Measurements from ENCODE around the gene NAPSA.

Gene NAPSA

DNA sequence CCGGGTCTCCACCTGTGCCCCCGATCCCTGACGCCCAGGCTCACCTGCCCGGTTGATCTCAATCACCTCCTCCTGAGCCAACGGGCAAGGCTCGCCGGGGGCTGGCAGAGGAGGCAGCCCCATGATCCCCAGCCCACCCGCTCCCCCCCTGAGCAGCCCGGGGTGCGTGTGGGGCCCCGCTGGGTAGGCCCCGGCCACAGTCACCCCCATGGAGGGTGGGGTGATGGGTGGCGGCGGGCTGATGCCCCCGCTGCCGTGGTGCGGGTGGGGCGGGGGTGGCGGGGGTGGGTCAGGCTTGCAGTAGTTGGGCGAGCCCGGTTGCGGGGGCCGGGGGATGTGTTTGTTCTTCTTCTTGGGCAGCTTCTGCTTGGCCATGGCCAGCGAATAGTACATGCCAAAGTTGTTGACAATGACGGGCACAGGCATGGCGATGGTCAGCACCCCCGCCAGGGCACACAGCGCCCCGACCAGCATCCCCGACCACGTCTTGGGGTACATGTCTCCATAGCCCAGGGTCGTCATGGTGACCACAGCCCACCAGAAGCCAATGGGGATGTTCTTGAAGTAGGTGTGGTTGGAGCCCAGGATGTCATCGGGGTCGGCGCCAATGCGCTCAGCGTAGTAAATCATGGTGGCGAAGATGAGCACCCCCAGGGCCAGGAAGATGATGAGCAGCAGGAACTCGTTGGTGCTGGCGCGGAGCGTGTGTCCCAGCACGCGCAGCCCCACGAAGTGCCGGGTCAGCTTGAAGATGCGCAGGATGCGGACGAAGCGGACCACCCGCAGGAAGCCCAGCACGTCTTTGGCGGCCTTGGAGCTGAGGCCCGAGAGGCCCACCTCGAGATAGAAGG, 42.3 kb downstream of the NAPSA start:
- TF ChIP-seq, protein P1, sequence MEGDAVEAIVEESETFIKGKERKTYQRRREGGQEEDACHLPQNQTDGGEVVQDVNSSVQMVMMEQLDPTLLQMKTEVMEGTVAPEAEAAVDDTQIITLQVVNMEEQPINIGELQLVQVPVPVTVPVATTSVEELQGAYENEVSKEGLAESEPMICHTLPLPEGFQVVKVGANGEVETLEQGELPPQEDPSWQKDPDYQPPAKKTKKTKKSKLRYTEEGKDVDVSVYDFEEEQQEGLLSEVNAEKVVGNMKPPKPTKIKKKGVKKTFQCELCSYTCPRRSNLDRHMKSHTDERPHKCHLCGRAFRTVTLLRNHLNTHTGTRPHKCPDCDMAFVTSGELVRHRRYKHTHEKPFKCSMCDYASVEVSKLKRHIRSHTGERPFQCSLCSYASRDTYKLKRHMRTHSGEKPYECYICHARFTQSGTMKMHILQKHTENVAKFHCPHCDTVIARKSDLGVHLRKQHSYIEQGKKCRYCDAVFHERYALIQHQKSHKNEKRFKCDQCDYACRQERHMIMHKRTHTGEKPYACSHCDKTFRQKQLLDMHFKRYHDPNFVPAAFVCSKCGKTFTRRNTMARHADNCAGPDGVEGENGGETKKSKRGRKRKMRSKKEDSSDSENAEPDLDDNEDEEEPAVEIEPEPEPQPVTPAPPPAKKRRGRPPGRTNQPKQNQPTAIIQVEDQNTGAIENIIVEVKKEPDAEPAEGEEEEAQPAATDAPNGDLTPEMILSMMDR (IDR thresholded peaks at IDR 0.05; ENCODE audit: extremely low read depth, missing control alignments) = no peak
- peak; percentile 7 for DNase-seq (ENCODE audit: low spot score)

DNA sequence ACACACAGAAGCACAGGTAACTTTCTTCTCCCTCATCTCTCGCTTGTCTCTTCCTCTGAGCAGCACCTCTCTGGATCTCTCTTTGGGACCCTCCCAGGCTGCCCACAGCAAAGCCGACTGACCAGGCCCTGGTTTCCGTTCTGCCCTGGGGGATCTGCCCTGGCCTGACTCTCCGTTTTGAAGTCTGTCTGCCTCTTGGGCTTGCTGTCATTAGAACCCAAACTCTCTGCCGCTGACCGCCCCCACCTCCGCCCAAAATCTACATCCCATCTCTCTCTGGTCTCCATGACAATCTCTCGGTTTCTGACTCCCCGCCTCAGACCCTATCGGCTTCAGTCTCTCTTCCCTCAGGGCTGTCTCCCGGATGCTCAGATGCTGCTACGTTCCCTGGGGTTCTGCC, 43.2 kb downstream of the NAPSA start:
- DNase-seq (ENCODE audit: low spot score) = peak; percentile 12

DNA sequence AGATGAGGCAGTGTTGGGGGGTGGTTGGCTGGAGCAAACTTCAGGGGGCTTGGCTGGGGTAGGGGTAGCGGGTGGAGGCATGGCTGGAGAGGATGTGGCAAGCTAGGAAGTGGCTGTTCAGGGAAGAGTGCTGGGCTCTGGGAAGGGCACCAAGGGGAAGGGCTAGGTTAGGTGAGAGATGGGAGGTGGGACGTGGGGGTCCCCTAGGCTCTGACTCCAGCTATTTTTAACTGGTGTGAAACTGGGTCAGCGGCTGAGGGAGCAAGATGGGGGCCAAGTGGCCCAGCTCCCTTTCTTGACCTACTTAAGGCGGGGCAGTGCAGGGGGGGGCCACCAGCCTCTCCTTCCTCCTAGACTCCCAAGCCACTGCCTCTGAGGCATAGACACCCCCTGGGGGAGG, 43.6 kb downstream of the NAPSA start:
- no peak for DNase-seq (ENCODE audit: low spot score)
- TF ChIP-seq, protein P1 (IDR thresholded peaks at IDR 0.05; ENCODE audit: extremely low read depth, missing control alignments) = no peak

More for the DNA sequence above, 43.2 kb downstream of the NAPSA start:
- TF ChIP-seq, protein P1 (IDR thresholded peaks at IDR 0.05; ENCODE audit: extremely low read depth, missing control alignments) = no peak

DNA sequence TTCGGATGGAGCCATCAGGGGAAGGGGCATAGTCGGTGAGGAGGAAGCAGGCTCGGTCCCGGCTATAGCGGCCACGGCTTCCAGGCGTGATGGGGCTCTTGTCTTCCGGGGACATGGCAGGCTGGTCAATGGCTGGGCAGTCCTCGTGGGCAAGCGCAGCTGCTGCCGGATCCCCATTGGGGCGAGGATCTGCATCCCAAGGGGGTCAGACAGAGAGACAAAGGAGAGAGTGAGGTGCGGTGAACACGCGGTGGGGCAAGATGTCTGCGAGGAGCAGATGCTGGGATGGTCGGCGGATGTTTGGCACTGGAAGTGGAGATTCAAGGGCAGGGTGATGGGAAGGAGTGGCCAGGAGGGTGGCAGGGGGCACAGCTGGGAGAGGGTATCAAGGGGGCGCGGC, 44.8 kb downstream of the NAPSA start:
- DNase-seq (ENCODE audit: low spot score) = no peak
- TF ChIP-seq, protein P1 (IDR thresholded peaks at IDR 0.05; ENCODE audit: extremely low read depth, missing control alignments) = no peak

DNA sequence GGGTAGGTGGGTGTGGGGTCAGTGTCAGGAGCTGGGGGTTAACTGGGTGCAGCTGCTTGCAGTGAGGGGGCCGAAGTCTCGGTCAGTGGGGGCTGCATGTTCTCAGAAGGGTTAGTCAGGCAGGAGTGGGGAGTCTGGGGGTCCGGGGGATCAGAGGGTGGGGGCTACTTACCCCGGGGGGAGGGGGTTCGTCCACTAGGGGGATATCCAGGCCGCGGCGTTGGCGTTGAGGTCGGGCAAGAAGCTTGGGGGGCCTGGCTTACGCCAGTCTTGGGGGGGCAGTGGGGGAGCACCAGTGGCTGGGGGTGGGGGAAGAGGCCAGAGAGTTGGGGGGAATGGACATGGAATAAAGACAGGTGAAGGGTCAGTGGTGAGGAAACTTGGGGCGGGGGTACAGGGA, 45.4 kb downstream of the NAPSA start:
- TF ChIP-seq, protein P1 (IDR thresholded peaks at IDR 0.05; ENCODE audit: extremely low read depth, missing control alignments) = no peak
- DNase-seq (ENCODE audit: low spot score) = peak; percentile 1

DNA sequence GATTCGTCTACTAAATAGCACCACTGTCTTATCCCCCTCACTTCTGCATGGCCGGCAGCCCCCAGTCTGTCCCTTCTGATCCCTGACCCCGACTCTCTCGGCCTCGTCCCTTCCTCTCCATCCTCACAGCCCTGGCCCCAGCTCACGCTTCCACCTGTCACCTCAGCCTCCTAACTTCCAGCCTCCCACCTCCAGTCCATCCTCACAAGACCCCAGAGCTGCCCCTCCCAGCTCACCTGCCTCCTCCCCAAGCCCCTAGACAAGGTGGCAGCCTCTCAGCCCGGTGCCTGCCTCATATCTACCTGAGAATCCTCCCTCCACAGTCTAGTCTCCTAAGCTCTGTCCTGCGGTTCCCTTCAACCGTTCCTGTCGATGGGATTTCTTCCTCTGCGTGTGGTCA, 46.3 kb downstream of the NAPSA start:
- peak; percentile 3 for DNase-seq (ENCODE audit: low spot score)
- TF ChIP-seq, protein P1 (IDR thresholded peaks at IDR 0.05; ENCODE audit: extremely low read depth, missing control alignments) = no peak

DNA sequence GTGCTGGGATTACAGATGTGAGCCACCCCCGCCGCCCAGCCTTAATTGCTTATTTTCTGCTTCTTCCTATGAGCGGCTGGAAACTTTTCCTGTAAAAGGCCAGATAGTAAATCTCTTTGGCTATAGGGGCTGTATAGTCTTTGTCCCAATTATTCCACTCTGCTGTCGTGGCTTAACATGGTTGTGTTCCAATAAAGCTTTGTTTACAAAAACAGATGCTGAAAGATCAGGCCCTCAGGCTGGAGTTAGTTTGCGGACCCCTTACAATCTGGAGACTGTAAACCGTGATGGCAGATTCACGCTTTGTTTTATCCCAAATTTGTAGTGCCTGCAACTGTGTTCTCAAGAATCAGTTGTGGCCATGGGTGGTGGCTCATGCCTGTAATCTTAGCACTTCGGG, 47.0 kb downstream of the NAPSA start:
- no peak for DNase-seq (ENCODE audit: low spot score)
- TF ChIP-seq, protein P1 (IDR thresholded peaks at IDR 0.05; ENCODE audit: extremely low read depth, missing control alignments) = no peak

Data from GM20000 (cell line).